IPS-NIHi7 (cell line): ENCODE data around the gene SPECC1.
"Not testable (repeated sequence)": the region's sequence is repeated elsewhere in the genome, so short reads cannot be mapped to it uniquely, and the experiment has no call there.

ENCODE experiments used
- DNase-seq: peaks from one replicate; pipeline ENCODE4 v3.0.0; 2012; ENCODE audit warnings: mixed read lengths; ENCODE audit errors: extremely low spot score

The SPECC1 gene

GRCh38 chr17:20071824-20072691 is 62.9 kb downstream of the SPECC1 start:
- no peak for DNase-seq

DNA sequence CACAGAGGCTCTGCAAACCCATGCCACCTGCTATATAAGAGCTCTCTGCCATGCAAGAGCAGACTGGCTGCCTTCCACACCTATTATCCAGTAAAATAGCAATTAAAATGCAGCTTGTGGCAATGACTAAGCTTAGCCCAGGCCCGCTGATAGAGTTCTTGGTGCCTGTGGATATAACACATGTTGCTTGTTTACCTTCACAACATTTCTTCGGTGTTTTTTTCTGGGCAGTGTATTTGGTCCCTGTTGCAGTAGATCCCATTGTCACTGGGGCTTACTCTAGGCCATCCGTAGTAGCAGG is 63.5 kb downstream of the SPECC1 start:
- DNase-seq, result no peak

DNA sequence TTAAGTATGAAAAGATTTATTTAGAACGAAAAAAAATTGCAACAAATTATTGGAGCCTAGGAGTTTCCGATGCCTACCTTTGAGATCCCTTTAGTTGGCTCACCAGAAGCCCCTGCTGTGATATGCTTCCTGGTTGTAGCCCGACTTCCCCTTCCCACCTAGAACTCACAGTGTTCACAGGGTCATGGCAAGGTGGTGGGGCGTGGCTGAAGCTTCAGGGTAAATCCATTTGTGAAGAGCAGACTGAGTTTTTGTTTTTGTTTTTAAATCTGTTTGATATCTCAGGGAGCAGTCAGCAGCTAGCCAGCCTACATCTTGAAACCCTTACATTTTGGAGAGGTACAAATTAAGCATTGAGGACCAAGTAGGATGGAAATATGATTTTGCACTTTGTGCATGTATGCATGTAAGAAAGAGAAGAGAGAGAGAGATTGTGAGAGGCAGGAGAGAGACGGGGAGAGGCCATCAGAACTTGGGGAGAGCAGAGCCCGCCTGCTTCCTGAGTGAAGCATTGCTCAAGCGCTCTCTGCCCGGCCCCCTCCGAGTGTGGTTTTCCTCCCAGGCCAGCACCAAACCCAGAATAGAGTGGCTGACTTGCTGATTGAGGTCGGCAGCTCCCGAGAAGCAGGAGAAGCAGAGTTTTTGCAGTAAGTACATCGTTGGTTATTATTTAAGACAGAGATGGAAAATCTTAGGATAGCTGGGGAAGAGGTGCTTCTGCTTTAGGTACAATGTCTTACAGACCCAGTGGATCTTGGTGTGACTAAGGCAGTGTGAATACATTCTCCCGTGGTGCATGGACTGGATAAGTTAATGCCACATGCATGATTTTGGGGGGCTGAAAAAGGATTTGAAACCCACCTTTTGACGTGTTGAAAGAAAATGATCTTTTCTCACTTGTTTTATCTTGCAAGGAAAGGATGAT is 64.2 kb downstream of the SPECC1 start:
- DNase-seq, result no peak

DNA sequence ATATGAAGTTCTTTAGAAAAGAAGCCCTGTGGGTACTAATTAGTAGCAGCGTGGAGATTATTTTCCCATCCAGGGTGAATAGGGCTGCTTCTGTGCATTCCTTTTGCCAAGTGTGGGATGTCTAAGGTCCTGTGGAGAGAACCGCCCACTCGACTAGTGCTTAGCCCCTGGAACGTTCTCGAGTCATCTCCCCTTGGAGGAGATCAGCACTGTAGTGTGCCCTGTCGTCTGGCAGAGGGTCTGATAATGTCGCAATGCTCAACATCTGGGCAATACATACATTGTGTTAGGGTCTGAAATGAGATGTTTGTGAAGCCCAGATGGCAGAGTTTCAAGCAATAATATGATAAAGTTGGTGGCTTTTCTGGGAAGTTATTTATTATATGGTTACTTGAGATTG is 64.8 kb downstream of the SPECC1 start:
- DNase-seq, result no peak

- DNase-seq, result no peak
These were observed 65.3 kb downstream of the SPECC1 start for GRCh38 chr17:20074489-20074888.

DNA sequence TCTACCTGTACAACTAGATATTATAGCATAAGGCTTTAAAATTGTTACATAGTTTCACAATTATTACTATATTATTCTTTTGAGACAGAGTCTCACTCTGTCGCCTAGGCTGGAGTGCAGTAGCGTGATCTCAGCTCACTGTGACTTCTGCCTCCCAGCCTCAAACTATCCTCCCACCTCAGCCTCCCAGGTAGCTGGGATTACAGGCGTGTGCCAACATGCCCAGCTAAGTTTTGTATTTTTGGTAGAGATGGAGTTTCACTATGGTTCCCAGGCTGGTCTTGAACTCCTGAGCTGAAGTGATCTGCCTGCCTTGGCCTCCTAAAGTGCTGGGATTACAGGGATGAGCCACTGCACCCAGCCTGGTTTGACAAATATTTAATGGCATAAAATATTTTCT is 67.0 kb downstream of the SPECC1 start:
- not testable (repeated sequence) for DNase-seq

DNA sequence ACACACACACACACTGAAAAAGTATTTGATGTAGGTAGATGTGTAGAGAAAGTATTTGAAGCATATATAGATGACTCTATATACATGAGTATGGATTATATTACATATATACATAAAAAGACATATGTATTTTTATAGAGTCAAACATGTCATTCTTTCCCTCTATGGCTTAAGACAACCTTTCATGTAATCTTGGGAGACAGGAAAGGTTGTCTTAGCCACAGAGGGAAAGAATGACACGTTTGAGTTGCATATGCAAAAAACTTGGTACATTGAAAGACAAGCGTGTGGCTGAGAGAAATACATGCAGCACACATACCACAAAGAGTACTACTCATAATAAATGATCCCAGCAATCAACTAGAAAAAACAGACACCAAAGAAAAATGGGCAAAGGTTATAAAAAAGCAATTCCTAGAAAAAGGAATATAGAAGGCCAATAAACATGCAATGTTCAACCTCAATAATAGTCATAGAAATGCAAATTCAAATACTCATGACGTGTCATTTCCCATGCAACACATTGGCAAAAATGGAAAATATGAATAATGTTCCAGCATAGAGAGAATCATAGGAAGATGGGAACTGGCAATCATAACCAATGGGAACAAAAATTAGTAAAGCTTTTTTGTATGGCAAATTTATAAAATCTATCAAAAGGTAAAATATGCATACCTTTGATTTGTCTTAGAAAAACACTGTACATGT is 69.0 kb downstream of the SPECC1 start:
- no peak for DNase-seq

DNA sequence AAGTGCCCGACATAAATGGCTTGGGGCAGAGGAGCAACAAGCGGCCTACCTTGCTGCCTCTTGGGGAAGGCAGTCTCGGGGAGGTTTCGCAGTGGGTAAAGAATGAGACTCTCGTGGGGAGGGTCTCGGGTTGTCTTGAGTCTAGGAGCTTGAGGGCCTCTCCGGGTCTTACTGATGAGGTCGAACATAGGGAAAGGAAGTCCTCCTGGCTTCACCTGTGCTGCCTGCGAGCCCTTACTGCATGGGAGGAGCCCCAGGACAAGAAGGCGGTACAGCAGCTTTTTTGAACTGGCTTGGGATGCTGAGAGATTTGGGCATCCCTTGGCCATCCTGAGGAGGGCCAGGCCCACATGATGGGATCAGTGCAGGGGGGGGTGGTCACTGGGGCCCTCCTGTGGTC is 71.4 kb downstream of the SPECC1 start:
- DNase-seq, result no peak

GRCh38 chr17:20083156-20083859 is 74.1 kb downstream of the SPECC1 start:
- DNase-seq, result no peak

GRCh38 chr17:20084621-20085282 is 75.6 kb downstream of the SPECC1 start:
- DNase-seq, result no peak

DNA sequence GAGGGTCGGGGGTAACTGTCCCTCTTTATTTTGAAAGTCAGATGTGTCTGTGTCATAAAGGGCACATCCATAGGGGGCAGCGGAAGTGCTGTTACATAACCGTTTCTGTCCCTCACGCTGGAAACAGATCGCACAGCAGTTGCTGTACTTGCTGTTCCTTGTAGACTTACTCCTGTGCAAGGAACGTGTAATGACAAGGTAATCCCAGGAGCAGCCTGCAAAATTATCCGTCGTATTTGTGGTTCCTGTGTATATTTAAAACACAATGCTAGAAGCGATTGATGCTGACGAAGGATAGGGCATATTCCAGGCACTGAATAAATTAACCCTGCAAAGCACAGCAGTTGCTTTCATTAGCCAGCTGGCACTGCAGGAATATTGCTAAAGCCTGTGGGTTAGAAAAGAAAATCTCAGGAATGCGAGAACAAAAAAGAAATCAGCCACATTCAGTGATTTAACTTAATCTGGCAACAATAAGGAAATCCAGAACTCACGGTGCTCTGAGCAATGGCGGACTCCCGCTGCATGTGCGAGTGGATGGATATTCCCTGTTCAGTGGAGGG is 76.2 kb downstream of the SPECC1 start:
- DNase-seq, result no peak

GRCh38 chr17:20086416-20087076 is 77.4 kb downstream of the SPECC1 start:
- no peak for DNase-seq

DNA sequence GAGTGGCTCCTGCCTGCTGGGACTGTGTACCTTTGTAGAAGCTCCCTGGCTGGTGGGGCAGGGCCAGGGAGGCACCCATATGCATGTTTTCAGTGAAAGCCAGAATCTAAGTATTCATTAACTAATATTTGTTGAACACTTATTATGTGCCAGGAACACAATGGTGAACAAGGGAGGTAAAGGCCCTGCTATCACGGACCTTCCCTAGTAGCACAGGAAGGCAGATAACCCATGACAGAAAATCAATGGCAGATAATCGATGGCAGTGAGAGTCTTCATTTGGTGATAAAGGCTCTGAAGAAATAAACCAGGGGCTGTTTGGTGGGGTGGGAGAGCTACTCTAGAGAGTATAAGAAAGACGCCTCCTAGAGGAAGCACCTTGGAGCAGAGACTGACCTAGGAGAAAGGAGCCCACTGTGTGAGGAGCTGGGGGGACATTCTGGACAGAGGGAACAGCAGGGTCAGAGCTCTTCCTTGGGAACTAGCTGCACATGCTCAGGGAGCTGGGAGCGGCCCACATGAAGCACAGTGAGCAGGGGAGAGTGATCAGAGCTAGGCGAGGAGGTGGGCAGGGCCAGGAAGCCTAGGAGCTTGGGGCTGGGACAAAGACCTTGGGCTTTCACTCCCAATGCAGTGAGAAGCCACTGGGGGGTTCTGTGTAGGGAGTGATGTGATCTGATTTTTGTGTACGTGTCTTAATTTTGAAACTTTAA is 78.5 kb downstream of the SPECC1 start:
- DNase-seq, result no peak

DNA sequence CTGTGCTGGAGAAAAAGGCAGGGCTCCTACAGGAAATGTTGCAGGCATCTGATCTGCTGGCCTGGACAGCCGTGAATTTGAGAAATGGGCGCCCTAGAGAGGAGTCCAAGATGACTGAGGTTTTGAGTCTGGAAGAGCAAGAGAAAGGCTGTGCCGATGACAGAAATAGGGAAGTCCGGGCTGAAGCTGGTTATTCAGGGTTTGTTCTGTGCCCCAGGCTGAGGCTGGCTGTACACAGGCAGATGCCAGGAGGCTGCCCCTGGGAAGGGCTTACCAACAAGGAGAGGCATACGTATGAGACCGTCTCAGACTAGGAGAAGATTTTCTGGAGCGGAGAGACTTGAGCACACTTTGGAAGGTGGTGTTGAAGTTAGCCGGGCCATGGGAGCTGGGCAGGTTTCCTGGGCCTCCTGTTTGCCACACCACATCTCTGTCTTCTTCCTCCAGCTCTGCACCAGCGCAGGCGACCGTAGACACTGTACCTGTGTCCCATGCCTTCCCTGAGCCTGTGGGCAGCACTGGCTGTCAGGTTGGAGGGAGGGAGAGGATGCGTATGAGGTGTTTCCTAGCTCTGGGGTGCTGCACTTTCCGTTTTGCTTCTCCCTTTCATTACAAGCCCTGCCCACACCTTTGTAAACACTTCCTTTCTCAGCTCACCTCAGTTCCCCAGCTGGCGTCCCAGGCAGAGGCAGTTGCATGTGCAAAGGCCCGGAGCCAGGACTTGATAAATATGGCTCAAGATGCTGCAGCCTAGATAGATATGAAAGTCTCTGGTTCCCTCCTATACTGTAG is 80.8 kb downstream of the SPECC1 start:
- no peak for DNase-seq

DNA sequence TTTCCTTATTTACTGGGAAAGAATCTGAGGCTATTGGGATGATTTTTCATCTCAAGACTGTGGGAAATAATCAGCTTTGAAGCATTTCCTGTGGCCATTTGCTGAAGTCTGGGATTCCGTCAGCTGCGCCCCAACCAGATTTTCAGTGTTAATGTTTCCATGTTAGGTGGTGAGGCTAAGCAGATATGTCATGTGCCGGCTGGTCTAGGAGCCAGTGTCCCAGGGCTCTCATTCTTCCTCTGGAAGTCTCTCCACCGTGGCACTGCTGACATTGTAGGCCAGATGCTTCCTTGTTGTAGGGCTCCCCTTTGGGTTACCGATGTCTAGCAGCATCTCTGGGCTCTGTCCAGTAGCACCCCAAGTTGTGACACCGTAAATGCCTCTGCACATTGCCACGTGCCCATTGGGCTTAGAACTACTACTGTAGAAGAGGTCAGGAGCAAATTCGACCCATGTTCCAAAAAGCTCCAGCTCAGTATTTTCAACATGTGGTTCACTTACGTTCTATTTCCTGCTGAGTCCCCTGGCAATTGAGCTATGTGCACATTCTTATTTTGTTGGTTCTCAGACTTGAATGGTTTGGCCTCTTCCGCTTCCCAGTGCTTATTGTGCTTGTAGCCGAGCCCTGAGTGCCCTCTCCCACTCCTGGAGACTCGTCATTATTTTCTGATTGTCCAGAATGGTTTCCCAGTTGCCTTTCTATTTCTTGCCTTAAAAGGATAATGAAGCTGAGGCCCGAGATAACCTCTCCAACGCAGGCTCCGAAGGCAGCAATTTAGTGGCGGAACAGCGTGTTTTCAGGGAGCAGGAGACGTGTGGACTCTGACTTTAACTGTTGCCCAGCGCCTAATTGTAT is 82.2 kb downstream of the SPECC1 start:
- no peak for DNase-seq

DNA sequence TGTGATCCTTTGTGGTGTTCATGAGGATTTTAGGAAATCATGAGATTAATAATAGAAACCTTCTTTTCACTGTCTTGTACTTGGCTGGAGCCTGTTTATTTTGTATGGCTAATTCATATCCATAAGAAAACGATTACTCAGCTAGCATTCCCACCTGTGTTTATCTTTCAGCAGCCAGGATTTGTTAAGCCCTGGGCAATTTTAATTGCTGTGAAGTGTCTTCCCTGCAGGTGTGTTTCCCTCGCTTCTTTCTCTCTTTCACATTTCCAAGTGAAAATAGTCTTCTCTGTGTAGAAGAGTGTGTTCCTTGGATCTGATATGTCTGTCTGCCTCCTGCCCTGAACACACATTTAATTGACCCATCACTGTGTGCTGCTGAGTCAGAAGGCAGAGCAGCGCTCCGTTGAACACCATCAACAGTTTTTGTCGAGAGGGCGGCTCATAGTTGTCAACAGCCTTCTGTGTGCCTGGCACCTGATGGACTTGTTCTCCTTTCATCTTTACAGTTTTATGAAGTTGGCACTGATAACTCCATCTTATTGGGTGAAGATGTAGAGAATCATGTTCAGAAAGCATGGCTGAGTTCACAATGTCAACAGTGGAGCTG is 83.2 kb downstream of the SPECC1 start:
- DNase-seq, result no peak

GRCh38 chr17:20092973-20093626 is 83.9 kb downstream of the SPECC1 start:
- DNase-seq, result no peak
